ENCODE results near the gene DCDC2. TPM values are rescaled to one million over a fixed set of nuclear protein-coding genes. Genes with fewer than 3 reads are reported as not detected.
"Not testable (repeated sequence)": the region's sequence is repeated elsewhere in the genome, so short reads cannot be mapped to it uniquely, and the experiment has no call there.

DCDC2 gene
- total and polyA plus RNA-seq, 7 donors = under 0.01 to 1.6 (median 0.53) TPM; not detected in 3

GRCh38 chr6:24219670-24220069, 138.2 kb downstream of the DCDC2 start:
- Histone ChIP-seq H3K27ac (no peak overlapping the region), H3K9me3 (no peaks in the 10 kb centered on the region), H3K4me1 (no peaks in the 10 kb centered on the region), H3K36me3 (no peaks in the 10 kb centered on the region), H3K4me3 (no peak overlapping the region), H3K27me3 (no peaks in the 10 kb centered on the region)
- TF ChIP-seq EP300 (IDR thresholded peaks at IDR 0.05) = no peak
- TF ChIP-seq CTCF (IDR thresholded peaks at IDR 0.05) = no peak
- no peak for TF ChIP-seq POLR2AphosphoS5 (IDR thresholded peaks at IDR 0.05)
- no peak for TF ChIP-seq POLR2A (IDR thresholded peaks at IDR 0.05)
- 70 to 76% methylated on average over 3 of the region's 3 CpGs for WGBS, 2 donors
- DNase-seq = no peak
- intact Hi-C loops (cut with DNase I) = no loop called here

GRCh38 chr6:24214984-24215383, 142.9 kb downstream of the DCDC2 start:
- Histone ChIP-seq H3K9me3 (no peaks in the 10 kb centered on the region), H3K27me3 (no peaks in the 10 kb centered on the region), H3K4me3 (no peak overlapping the region), H3K36me3 (no peaks in the 10 kb centered on the region), H3K27ac (no peak overlapping the region), H3K4me1 (no peaks in the 10 kb centered on the region)
- no peak for DNase-seq
- intact Hi-C loops (cut with DNase I) = no loop called here
- WGBS, 2 donors = 86 to 87% methylated on average over 5 of the region's 5 CpGs
- TF ChIP-seq CTCF (IDR thresholded peaks at IDR 0.05) (no peak), EP300 (IDR thresholded peaks at IDR 0.05) (no peak), POLR2AphosphoS5 (IDR thresholded peaks at IDR 0.05) (no peak), POLR2A (IDR thresholded peaks at IDR 0.05) (no peak)

- H3K27ac ChIP-seq = no peak overlapping the region
- H3K4me3 ChIP-seq = no peak overlapping the region
- no peaks in the 10 kb centered on the region for H3K27me3 ChIP-seq
- WGBS, 2 donors = 87% methylated on average over 4 of the region's 4 CpGs
- H3K4me1 ChIP-seq = no peaks in the 10 kb centered on the region
- DNase-seq = no peak
- H3K9me3 ChIP-seq = no peaks in the 10 kb centered on the region
- TF ChIP-seq CTCF (IDR thresholded peaks at IDR 0.05) = no peak
- no peak for TF ChIP-seq POLR2A (IDR thresholded peaks at IDR 0.05)
- no peak for TF ChIP-seq POLR2AphosphoS5 (IDR thresholded peaks at IDR 0.05)
- no peak for TF ChIP-seq EP300 (IDR thresholded peaks at IDR 0.05)
- intact Hi-C loops (cut with DNase I) = loop anchor here (10.0 kb wide), 1 partner anchor 143 kb away; no protein-coding TSS in a partner anchor
- no peaks in the 10 kb centered on the region for H3K36me3 ChIP-seq
These were observed 150.4 kb downstream of the DCDC2 start for GRCh38 chr6:24207413-24207812.

- Histone ChIP-seq H3K27ac (no peak overlapping the region), H3K4me1 (no peaks in the 10 kb centered on the region), H3K27me3 (no peaks in the 10 kb centered on the region), H3K9me3 (no peaks in the 10 kb centered on the region), H3K36me3 (no peaks in the 10 kb centered on the region), H3K4me3 (no peak overlapping the region)
- WGBS, 2 donors = 3 to 7% methylated on average over 4 of the region's 4 CpGs
- no peak for TF ChIP-seq POLR2AphosphoS5 (IDR thresholded peaks at IDR 0.05)
- TF ChIP-seq CTCF (IDR thresholded peaks at IDR 0.05) = peak; percentile 37 to 65 (median 60)
- DNase-seq = no peak
- intact Hi-C loops (cut with DNase I) = loop anchor here (10.0 kb wide), 1 partner anchor 140 kb away; no protein-coding TSS in a partner anchor
These were observed 152.8 kb downstream of the DCDC2 start for GRCh38 chr6:24205020-24205492.

GRCh38 chr6:24204113-24204512, 153.7 kb downstream of the DCDC2 start:
- intact Hi-C loops (cut with DNase I) = loop anchor here (10.0 kb wide), 1 partner anchor 139 kb away; no protein-coding TSS in a partner anchor
- H3K27ac ChIP-seq, H3K36me3 ChIP-seq, DNase-seq, H3K27me3 ChIP-seq, H3K4me1 ChIP-seq, H3K9me3 ChIP-seq, H3K4me3 ChIP-seq: not testable (repeated sequence)
- 94% methylated on average over 3 of the region's 3 CpGs for WGBS, 2 donors

Measured in sigmoid colon (tissue), 7 donors.